ENCODE data around the gene SARS1.

The SARS1 gene

DNA sequence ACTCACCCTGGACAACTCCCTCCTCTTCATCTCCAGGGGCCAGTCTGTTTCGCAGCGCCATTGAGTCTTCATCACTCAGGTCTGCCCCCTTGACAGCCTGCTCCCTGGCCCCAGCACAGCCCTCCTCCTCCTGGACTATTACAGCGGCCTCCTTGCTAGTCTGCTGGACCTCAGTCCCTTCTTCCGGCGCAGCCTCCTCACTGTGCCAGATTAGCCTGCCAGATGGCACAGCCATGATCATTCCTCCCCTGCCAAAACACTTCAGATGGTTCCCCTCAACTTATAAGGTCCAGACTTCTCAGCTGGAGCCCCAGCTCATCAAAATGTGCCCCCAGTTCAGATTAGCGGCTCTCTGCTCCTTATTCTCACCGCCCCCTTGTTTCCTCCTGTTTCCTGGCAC is 28.7 kb downstream of the SARS1 start:
- in situ Hi-C loops (cut with MboI; ENCODE audit: low sequenced_read_pairs) = no loop called here
- Histone ChIP-seq H3K36me3 (replicated peaks) (peaks cover 24% of the 10 kb centered on the region), H3K27me3 (ENCODE audit: low read depth) (no peaks in the 10 kb centered on the region), H3K4me3 (no peak overlapping the region), H3K4me1 (peaks cover 5% of the 10 kb centered on the region; the same call in 1 of the 2 replicates), H3K9me3 (no peaks in the 10 kb centered on the region)
- no peak for DNase-seq (ENCODE audit: low spot score in 2 of 2)

GRCh38 chr1:109243221-109243620 is 29.5 kb downstream of the SARS1 start:
- Histone ChIP-seq H3K36me3 (replicated peaks) (peaks cover 16% of the 10 kb centered on the region), H3K4me1 (peaks cover 5% of the 10 kb centered on the region; the same call in 1 of the 2 replicates), H3K27me3 (ENCODE audit: low read depth) (no peaks in the 10 kb centered on the region), H3K9me3 (no peaks in the 10 kb centered on the region), H3K4me3 (no peak overlapping the region)
- no peak for DNase-seq (ENCODE audit: low spot score in 2 of 2)
- in situ Hi-C loops (cut with MboI; ENCODE audit: low sequenced_read_pairs) = no loop called here

GRCh38 chr1:109243860-109244552 is 30.3 kb downstream of the SARS1 start:
- no peak for DNase-seq (ENCODE audit: low spot score in 2 of 2)
- in situ Hi-C loops (cut with MboI; ENCODE audit: low sequenced_read_pairs) = no loop called here
- no peak overlapping the region for H3K4me3 ChIP-seq

GRCh38 chr1:109246141-109246551 is 32.4 kb downstream of the SARS1 start:
- in situ Hi-C loops (cut with MboI; ENCODE audit: low sequenced_read_pairs) = no loop called here
- Histone ChIP-seq H3K9me3 (no peaks in the 10 kb centered on the region; the same call in 1 of the 2 replicates), H3K36me3 (replicated peaks) (no peaks in the 10 kb centered on the region; the same call in 1 of the 2 replicates), H3K4me3 (no peak overlapping the region), H3K27me3 (ENCODE audit: low read depth) (no peaks in the 10 kb centered on the region), H3K4me1 (peaks cover 14% of the 10 kb centered on the region)
- peak in 1 of 2 experiments; percentile 6 for DNase-seq (ENCODE audit: low spot score in 2 of 2)

More at GRCh38 chr1:109243860-109244552, 30.3 kb downstream of the SARS1 start:
- Histone ChIP-seq H3K27me3 (ENCODE audit: low read depth) (no peaks in the 10 kb centered on the region), H3K36me3 (replicated peaks) (peaks cover 8% of the 10 kb centered on the region), H3K9me3 (no peaks in the 10 kb centered on the region), H3K4me1 (peaks cover 8% of the 10 kb centered on the region)

GRCh38 chr1:109247401-109248365 is 34.0 kb downstream of the SARS1 start:
- DNase-seq (ENCODE audit: low spot score in 2 of 2) = no peak
- Histone ChIP-seq H3K4me1 (peaks cover 10% of the 10 kb centered on the region), H3K27me3 (ENCODE audit: low read depth) (no peaks in the 10 kb centered on the region), H3K36me3 (replicated peaks) (no peaks in the 10 kb centered on the region; the same call in 1 of the 2 replicates), H3K9me3 (no peaks in the 10 kb centered on the region; the same call in 1 of the 2 replicates), H3K4me3 (no peak overlapping the region)
- in situ Hi-C loops (cut with MboI; ENCODE audit: low sequenced_read_pairs) = no loop called here

DNA sequence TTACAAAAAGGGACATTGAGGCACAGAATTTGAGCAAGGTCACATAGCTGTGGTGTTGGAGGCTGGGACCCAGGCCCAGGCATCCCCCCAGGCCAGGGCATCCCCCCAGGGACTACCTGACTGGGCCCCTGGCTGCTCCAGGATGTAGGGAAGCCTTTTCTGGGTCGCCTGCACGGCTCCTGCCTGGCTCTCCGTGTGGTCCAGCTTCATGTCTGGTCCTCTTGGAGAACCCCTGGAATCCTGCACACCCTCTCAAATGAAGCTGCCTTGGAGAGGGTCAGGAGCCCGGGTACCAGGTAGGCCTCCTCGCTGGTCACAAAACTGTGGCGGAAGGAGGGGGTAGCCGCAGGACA is 34.7 kb downstream of the SARS1 start:
- Histone ChIP-seq H3K9me3 (no peaks in the 10 kb centered on the region; the same call in 1 of the 2 replicates), H3K4me1 (peaks cover 11% of the 10 kb centered on the region), H3K36me3 (replicated peaks) (no peaks in the 10 kb centered on the region; the same call in 1 of the 2 replicates), H3K27me3 (ENCODE audit: low read depth) (no peaks in the 10 kb centered on the region), H3K4me3 (no peak overlapping the region)
- in situ Hi-C loops (cut with MboI; ENCODE audit: low sequenced_read_pairs) = no loop called here
- no peak for DNase-seq (ENCODE audit: low spot score in 2 of 2)

DNA sequence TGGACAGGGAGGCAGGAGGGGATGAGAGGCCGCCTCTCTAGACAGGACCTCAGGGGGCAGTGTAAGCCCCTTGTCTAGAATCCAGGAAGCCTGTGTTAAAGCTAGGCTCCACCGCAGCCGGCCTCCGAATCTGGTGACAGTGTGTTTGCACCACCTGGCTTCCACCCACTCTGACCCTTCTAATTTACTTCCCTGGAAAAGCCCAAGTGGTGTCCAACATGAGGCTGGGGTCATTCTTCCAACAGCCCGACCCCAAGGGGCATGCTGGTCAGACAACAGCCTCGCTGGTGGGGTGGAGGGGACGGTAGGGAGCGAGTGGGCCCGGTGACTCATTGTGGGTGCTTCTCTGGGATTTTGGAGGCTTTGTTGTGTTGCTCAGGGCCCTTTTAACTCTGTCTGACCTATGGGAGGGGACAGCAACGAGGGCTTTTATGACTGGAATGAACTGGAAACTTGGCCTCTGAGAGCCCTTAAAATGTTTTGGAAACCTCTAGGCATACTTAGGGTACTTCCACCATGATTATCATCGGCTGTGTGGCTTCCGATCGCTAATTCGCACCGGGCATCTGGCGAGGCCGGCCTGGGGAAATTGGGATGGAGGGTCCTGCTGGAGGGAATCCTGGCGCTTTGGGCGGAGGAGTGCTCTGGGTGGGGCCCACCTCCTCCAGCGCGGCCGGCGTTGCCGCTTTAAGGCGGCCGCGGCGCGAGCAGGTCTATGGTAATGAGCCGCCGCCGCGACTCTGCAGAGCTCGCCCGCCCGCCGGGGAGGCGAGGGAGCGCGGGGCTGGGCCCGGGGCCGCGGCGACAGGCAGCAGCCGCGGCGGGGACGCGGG is 35.3 kb downstream of the SARS1 start, which contains the start of gene CELSR2:
CELSR2 (plus strand) TSS at position 743 of the 833 bp plus-strand sequence. CDS start 541 bp downstream, outside the sequence.
- H3K4me1 ChIP-seq = peaks cover 17% of the 10 kb centered on the region
- no peaks in the 10 kb centered on the region for H3K27me3 ChIP-seq (ENCODE audit: low read depth)
- H3K4me3 ChIP-seq = peak within 1 kb of the TSS; percentile 25
- in situ Hi-C loops (cut with MboI; ENCODE audit: low sequenced_read_pairs) = no loop called here
- H3K36me3 ChIP-seq (replicated peaks) = no peaks in the 10 kb centered on the region; the same call in 1 of the 2 replicates
- H3K9me3 ChIP-seq = no peaks in the 10 kb centered on the region; the same call in 1 of the 2 replicates
- DNase-seq (ENCODE audit: low spot score in 2 of 2) = peak; percentile 80 to 83

DNA sequence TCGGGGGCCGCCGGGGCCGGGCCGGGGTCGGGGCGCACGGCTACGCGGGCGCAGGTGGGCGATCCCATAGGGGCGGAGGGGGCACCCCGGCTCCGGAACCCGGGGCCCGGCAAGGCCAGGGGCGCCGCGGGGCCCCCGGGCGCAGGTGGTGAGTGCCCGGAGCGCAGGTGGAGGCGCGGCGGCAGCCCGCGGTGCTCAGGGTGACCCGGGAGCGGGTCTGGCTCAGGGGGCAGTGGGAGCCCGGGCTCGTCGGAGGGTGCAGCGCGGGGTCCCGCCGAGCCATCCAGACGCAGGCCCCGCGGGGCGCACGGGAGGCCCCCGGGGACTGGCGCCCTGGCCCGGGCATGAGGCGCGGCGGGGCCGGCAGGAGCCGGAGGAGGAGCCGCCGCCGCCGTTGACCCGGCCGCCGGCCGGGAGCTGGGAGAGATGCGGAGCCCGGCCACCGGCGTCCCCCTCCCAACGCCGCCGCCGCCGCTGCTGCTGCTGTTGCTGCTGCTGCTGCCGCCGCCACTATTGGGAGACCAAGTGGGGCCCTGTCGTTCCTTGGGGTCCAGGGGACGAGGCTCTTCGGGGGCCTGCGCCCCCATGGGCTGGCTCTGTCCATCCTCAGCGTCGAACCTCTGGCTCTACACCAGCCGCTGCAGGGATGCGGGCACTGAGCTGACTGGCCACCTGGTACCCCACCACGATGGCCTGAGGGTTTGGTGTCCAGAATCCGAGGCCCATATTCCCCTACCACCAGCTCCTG is 36.1 kb downstream of the SARS1 start:
- no peak for DNase-seq (ENCODE audit: low spot score in 2 of 2)
- in situ Hi-C loops (cut with MboI; ENCODE audit: low sequenced_read_pairs) = no loop called here
- peaks cover 25% of the 10 kb centered on the region for H3K4me1 ChIP-seq

GRCh38 chr1:109250454-109251276 is 36.9 kb downstream of the SARS1 start:
- no peak for DNase-seq (ENCODE audit: low spot score in 2 of 2)
- Histone ChIP-seq H3K27me3 (ENCODE audit: low read depth) (no peaks in the 10 kb centered on the region), H3K9me3 (no peaks in the 10 kb centered on the region; the same call in 1 of the 2 replicates), H3K4me1 (peaks cover 28% of the 10 kb centered on the region), H3K36me3 (replicated peaks) (no peaks in the 10 kb centered on the region; the same call in 1 of the 2 replicates), H3K4me3 (peak overlapping the region; percentile 25)
- in situ Hi-C loops (cut with MboI; ENCODE audit: low sequenced_read_pairs) = no loop called here

More for the DNA sequence above, 36.1 kb downstream of the SARS1 start:
- Histone ChIP-seq H3K4me3 (peak overlapping the region; percentile 25), H3K9me3 (no peaks in the 10 kb centered on the region; the same call in 1 of the 2 replicates), H3K27me3 (ENCODE audit: low read depth) (no peaks in the 10 kb centered on the region), H3K36me3 (replicated peaks) (no peaks in the 10 kb centered on the region; the same call in 1 of the 2 replicates)

GRCh38 chr1:109251277-109252166 is 37.8 kb downstream of the SARS1 start:
- in situ Hi-C loops (cut with MboI; ENCODE audit: low sequenced_read_pairs) = no loop called here
- peaks cover 28% of the 10 kb centered on the region for H3K4me1 ChIP-seq
- no peaks in the 10 kb centered on the region; the same call in 1 of the 2 replicates for H3K9me3 ChIP-seq
- H3K36me3 ChIP-seq (replicated peaks) = no peaks in the 10 kb centered on the region; the same call in 1 of the 2 replicates
- DNase-seq (ENCODE audit: low spot score in 2 of 2) = no peak
- no peaks in the 10 kb centered on the region for H3K27me3 ChIP-seq (ENCODE audit: low read depth)
- no peak overlapping the region for H3K4me3 ChIP-seq
